ENCODE results near the gene SP6.
A peak's percentile ranks its signal among the peaks of the same experiment; 100 is the strongest.

Gene SP6

DNA sequence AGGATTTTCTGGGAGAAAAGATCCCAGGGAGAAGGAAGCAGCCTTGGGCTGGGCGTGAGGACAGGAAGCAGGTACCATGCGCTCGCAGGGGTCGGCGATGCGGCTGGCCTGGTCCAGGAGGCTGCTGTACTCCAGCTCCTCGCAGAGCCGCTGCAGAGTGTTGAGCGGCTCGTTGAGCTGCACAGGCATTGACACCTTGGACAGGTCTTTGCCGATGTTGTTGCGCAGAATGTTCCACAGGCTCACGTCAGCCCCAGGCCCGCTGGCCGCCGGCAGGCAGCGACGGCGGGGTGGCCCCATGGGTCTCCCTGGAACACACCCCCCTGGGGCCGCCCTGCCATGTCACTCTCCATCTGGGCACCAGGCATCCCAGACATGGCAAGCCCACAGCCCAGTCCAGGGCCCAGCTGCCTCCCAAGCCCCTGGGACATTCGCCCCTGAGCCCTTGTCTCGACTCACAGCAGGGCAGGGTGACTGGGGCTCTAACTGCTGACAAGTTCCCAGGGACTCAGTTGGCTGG, 37.4 kb downstream of the SP6 start:
- no peak for DNase-seq

DNA sequence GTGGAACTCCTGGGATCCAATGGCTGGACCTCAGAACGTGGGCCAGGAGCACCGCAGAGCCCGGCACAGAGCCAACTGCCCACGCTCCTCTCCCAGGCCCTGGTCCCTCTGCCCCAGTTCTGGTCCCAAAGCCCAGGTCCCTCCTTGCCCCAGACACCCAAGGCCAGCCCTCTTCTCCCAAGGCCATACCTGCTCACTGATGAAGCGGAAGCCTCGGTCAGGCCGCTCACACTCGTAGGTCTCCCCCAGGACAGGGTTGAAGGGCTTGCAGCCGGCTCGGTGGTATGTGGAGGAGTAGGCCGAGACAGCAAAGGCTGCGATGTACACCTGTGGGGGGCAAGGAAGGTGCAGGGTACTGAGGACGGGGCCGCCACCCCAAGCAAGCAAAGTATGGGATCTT, 37.9 kb downstream of the SP6 start:
- no peak for DNase-seq

DNA sequence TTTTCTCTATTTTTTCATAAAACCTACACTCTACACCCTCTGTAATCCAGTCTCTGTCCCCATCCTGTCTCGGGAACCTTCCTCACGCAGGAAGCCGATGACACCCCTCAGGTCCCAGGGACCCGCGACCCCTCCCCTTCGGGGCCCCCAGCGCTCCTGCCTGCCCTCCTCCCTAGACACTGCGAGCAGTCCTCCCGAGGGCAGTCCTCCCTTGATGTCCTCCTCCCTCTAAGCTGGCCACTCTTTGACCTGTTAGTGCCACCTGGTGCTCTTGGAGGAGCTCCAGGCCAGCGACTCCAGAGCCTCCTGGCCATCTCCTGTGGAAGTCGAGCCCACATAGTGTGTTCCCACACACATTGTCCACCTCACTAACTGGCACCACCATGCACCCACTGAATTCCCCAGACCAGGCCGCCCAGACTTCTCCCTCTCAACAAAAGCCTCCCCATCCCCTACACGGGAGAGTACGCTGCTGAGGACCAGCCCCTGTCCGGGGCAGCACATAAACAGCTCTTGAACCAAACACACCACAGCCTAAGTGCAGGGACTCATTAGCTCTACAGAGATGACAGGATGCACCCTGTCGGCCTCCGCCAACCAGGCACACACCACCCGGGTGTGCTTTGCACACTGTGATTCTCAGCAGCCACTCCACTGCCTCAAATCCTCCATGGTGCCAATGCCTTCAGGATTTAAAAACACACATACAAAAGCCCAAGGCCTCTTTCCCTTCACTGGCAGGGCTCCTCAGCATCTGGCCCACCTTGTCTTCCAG, 38.6 kb downstream of the SP6 start:
- no peak for DNase-seq

- no peak for DNase-seq
Observed at GRCh38 chr17:47811709-47812108, 39.3 kb downstream of the SP6 start.

- no peak for DNase-seq
Observed at GRCh38 chr17:47810901-47811635, 39.9 kb downstream of the SP6 start.

DNA sequence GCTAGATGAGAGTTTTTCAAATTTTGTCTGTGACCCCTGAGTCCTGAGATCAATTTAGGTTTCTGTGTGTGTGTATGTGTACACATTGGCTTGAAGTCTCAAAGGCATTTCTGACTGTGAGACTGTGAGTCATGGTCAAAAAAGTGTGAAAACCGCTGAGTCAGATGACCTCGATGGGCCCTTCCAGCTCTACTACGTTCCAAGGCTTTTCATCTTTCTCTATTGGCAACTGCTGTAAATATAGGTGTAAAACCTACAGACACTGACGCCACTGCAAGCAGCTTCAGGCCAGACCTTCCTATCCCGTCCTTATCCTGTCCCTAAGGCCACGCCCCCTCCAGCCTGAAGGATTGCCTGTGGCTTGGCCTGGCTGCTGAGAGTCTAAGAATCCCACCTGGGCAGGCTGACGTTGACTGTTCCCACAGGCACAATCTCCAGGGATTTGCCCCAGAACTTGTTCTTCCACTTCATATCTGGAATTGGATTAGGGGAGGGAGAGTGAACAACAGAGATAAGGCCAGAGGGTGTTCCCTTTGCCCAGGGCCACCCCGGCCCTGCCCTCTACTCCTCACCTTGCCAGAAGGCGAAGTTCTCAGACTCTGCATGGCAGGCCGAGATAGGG, 40.7 kb downstream of the SP6 start:
- no peak for DNase-seq

DNA sequence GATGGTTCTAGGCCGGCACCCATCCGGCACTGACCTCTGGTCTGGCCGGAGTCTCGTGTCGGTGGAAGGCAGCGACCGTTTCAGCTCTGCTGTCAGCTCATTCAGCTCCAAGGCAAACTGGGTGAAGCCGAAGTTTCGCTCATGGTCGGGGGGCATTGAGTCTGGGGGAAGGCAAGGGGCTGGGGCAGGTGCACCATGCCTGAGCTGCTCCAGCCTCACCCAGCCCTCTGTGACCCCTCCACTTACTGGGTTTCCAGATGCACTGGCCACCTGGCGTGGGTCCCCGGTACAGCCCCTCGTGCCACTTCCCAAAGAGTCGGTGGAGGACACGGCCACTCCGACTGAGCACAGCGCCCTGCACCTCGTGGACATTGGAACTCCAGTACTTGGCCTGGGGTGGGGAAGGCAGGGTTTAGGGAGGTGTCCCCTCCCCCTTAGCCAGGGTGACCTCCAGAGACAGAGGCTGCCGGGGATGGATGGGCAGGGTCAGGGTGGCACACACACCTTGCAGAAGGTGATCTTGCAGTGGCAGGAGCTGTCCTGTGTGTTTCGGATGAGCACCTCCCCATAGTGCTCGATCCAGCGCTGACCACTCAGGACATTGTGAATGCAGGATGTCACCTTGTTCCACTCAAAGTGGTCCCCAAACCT, 42.0 kb downstream of the SP6 start:
- DNase-seq = no peak

GRCh38 chr17:47808036-47808829, 42.7 kb downstream of the SP6 start:
- DNase-seq = no peak

- no peak for DNase-seq
Observed at GRCh38 chr17:47807421-47807820, 43.5 kb downstream of the SP6 start.

- DNase-seq = no peak
Observed at GRCh38 chr17:47806913-47807255, 44.1 kb downstream of the SP6 start.

DNA sequence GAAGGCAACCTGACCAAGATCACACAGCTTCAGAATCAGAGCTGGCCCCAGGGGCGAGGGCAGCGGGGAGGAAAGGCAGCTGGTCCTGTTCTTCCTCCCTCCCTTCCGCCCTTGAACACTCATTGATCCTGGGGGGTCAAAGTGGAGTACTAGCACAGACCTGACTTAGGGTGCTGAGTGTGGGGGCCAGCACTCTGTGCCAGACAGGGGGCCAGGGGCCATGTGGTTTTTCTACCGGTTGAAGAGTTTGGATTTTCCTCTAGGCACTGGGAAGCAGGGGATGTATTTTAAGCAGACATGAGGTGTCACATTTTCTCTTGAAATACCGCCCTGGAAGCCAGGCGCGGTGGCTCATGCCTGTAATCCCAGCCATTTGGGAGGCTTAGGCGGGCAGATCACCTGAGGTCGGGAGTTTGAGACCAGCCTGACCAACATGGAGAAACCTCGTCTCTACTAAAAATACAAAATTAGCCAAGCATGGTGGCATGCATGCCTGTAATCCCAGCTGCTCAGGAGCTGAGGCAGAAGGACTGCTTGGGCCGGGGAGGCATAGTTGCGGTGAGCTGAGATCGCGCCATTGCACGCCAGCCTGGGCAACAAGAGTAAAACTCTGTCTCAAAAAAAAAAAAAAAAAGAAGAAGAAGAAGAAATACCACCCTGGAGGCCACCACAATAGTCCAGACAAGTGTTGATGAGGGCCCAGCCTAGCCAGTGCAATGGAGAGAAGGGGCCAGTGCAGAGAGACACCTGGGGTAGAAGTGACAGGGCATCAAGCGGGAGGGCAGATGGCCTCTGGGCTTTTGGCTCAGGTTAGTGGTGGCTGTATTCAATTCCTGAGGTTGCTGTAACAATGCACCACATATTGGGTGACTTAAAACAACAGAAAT, 44.7 kb downstream of the SP6 start:
- no peak for DNase-seq

GRCh38 chr17:47804461-47804860, 46.5 kb downstream of the SP6 start:
- DNase-seq = no peak

GRCh38 chr17:47803751-47804150, 47.2 kb downstream of the SP6 start:
- DNase-seq = no peak

GRCh38 chr17:47803201-47803600, 47.8 kb downstream of the SP6 start:
- DNase-seq = no peak

DNA sequence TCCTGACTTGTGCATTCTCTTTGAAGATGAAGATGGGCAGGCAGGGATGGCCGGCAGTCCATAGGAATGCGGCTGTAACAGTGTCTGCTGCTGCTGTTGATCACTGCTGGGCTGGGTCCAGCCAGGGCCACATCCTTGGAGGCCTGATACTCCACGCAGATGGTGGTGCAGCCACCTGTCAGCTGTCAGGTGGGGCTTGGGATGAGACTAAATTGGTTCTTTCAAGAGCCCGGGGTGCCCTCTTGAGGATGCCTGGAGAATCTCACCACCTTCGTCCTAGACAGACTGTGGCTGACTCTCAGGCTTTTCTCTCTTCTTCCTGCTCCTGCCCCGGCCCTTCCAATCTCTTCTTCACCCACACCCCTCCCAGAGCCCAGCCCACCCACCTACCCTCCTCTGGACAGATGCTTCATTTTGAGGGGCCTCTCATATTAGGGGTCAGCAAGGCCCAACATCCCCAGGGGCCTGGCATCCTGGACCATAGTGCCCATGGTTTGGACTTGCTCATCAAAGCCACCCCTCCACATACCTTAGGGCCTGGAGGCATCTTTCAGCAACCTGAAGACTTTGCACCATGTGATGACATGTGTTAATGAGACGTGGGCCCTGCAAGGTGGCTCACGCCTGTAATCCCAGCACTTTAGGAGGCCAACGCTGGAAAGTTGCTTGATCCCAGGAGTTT, 48.5 kb downstream of the SP6 start:
- DNase-seq = peak in 17 of 56 donors; percentile 2 to 39 (median 11)

GRCh38 chr17:47801906-47802305, 49.1 kb downstream of the SP6 start:
- DNase-seq = no peak

DNA sequence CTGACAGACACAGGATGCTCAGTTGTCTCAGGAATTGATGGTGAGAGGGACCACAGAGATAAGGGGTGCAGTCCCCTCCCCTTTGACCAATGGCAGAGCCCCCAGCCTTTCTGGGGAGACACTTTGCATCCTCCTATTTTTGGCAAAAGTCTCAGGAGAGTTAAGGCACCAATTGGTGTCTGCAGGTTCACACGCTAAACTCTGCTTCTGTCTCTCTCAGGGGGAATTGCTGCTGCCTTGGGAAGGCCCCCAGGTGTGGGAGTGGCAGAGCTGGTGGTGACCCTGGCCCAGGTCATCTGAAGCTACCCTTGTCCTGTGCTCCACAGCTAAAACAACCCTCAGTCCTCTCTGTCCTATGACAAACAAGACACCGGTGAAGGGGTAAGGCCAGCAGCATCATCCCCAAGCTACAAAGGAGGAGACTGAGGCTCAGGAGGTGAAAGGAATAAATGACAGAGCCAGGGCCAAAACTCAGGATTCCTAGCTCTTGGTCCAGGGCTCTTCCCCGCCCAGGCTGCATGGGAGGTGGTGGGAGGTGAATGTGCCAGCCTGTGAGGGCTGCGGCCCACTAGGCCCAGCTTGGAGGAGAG, 49.7 kb downstream of the SP6 start:
- DNase-seq = no peak

- DNase-seq = no peak
Observed at GRCh38 chr17:47800686-47801085, 50.3 kb downstream of the SP6 start.

- DNase-seq = no peak
Observed at GRCh38 chr17:47797797-47798196, 53.2 kb downstream of the SP6 start.

Data from amygdala (tissue), 56 donors.